AG09319 (cell line): ENCODE measurements around the gene RAB35.

ENCODE experiments used
- DNase-seq: peaks from one replicate; pipeline ENCODE4 v3.0.0-alpha.2; 2010; ENCODE audit warnings: low read depth; ENCODE audit errors: extremely low read depth
- TF ChIP-seq, protein P1 (sequence below): IDR thresholded peaks from 2 replicates; pipeline ENCODE4 v1.5.1; 2011; ENCODE audit warnings: low read depth, mild to moderate bottlenecking, inconsistent platforms, low read length, moderate library complexity

Gene RAB35

DNA sequence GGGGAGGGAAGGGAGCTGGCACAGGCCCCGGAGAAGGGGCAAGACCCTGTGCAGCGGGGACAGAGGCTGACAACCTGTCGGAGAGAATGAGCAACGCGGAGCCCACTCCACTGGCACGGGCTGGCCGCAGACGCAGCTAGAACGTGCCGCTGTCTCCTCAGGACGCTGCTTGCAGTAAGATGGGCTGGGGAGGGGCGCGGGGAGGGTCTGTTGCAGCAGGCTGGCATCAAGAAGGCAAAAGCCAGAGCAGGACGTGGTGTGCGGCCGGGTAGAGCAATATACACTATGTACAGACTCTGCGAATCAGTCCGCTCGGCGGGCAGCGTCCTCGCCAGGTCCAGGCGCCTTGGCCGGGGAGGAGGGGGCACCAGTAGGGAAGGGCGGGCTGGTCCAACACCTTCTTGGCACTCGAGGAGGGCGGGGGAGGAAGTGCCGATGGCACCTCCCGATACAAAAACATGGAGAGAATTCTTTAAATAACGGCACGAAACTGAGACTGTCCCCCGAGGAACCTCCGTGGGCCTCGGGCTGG lies 19.8 kb downstream of the RAB35 start:
- TF ChIP-seq, protein P1, sequence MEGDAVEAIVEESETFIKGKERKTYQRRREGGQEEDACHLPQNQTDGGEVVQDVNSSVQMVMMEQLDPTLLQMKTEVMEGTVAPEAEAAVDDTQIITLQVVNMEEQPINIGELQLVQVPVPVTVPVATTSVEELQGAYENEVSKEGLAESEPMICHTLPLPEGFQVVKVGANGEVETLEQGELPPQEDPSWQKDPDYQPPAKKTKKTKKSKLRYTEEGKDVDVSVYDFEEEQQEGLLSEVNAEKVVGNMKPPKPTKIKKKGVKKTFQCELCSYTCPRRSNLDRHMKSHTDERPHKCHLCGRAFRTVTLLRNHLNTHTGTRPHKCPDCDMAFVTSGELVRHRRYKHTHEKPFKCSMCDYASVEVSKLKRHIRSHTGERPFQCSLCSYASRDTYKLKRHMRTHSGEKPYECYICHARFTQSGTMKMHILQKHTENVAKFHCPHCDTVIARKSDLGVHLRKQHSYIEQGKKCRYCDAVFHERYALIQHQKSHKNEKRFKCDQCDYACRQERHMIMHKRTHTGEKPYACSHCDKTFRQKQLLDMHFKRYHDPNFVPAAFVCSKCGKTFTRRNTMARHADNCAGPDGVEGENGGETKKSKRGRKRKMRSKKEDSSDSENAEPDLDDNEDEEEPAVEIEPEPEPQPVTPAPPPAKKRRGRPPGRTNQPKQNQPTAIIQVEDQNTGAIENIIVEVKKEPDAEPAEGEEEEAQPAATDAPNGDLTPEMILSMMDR: no peak
- no peak for DNase-seq

- DNase-seq: no peak
- TF ChIP-seq, protein P1: no peak
Observed at GRCh38 chr12:120095736-120096135, 20.8 kb downstream of the RAB35 start.

DNA sequence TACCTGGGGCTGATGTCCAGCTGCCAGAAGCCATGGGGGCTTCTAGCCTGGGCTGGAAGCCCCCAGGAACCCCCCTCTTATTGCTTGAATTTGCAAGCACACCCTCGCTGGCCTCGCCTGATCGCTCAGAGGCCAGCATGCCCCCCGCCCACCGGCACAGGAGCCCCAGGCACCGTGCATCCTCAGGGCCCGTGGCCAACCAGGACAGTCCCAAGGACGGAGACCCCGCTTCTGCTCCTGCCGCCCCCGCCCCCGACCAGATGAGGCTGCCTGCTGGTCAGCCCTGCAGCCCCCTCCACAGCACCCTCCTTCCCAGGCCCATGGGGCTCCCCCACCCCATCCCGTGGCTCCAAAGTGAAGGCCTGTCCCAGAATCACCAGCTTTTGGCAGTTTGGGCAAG lies 21.2 kb downstream of the RAB35 start:
- DNase-seq: no peak
- TF ChIP-seq, protein P1: no peak

- no peak for DNase-seq
- TF ChIP-seq, protein P1: no peak
Observed at GRCh38 chr12:120094485-120094884, 22.1 kb downstream of the RAB35 start.

DNA sequence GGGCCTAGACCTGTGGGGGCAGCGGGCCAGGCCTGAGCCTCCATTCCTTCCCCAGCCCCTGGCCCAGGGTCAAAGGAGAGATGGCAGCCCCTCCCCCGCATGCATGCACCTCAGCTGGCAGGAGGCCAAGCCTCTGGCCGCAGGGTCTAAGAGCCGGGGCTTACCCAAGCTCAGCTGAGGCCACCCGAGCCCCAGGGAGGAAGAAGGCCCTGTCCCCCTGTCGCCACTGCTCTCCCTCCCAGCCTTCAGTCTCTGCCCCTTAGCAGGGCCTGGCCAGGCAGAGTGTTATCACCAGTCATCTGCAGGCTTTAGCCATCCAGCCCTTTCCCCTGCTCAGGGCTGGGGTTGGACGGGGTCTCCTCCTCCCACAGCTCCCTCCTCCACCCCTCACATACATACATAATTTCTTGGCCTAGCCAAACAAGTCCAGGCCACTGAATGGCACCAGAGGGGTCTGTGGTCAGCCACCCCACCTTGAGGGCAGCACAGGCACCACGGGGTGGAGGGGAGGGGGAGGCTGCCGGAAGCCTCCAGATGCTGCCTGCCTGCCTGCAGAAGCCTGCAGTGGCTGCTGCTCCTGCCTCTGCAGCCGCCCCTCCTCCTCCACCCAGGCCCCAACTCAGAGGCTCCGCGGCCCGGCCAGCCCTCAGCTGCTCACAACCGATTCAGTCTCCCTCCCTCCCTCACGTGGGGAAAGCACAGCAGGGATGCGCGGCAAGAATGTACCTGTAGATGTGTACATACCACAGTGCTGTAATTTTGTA lies 22.8 kb downstream of the RAB35 start:
- no peak for DNase-seq

DNA sequence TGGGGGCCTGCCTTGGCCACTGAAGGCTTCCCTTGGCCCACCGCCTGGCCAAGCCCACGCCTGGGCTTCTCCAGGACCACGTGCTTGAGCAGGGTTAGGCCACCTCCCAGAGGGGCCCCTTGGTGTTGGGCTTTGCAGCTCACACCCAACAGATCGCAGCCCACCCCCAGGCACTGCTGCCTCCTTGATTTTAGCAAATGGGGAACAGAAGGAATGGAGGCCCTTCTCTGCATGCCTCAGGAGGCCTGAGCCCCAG lies 23.3 kb downstream of the RAB35 start:
- no peak for DNase-seq
- TF ChIP-seq, protein P1: no peak

More for the DNA sequence above, 22.8 kb downstream of the RAB35 start:
- TF ChIP-seq, protein P1: no peak

DNA sequence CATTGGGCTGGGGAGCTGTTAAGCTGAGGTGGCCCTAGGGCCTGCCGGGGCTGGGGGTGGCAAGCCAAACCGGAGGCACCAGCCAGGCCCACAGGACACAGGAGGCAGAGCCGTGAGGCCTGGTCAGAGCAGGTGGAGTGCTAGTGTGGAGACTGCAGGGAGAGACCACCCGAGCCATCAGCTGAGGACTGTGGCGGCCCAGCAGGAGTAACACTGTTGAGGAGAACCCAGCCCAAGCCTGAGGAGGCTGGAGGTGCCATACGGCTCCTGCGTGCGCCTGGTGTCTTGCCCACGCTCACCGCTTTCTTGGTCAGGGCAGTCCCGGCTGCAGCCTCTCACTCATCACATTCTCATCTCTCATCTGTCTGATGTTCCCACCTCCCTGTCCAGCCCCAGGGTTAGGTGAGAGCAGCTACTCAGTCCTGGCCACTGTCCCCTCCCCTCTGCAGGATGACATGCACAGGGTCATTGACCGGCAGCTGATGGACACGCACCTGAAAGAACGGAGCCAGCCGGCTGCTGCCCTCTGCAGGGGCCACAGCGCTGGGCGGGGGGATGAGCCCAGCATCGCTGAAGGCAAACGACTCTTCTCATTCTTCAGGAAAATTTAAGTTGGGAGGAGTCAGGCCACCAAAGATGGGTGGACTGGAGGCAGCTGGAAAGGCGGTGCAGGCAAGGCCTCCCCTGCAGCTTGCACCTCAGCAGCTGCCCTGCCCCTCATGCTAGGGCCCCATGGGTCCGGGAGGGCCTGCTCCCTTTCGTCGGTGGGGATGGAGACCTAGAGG lies 23.8 kb downstream of the RAB35 start:
- TF ChIP-seq, protein P1: no peak
- DNase-seq: no peak
